Kidney (tissue), 14 donors: ENCODE measurements around the gene MYL4. TPM values are rescaled to one million over a fixed set of nuclear protein-coding genes. Genes with fewer than 3 reads are reported as not detected.
A peak's percentile ranks its signal among the peaks of the same experiment; 100 is the strongest.

ENCODE experiments used
- DNase-seq, 5 donors: peaks; one replicate each; pipeline ENCODE4 v3.0.0-alpha.2; 2013 to 2020
- FAIRE-seq: peaks from 2 replicates; lab custom pipeline; 2012; peaks lifted over from hg19 to GRCh38; lab: Jason Lieb, UNC
- H3K27ac ChIP-seq, 2 donors: one replicate each; pipeline ENCODE4 v1.7.0; 2013; ENCODE audit warnings: low read depth in 2 of 2, low read length in 2 of 2, inconsistent platforms in 1 of 2
- H3K27me3 ChIP-seq: one replicate; pipeline ENCODE4 v1.7.1; 2013; ENCODE audit warnings: low read length, inconsistent platforms; ENCODE audit not compliant: control insufficient read depth, insufficient read depth
- H3K36me3 ChIP-seq, 3 donors: one replicate each; pipeline versions ENCODE4 v1.7.0 to v1.7.1; 2013; ENCODE audit warnings: low read length in 3 of 3, control low read depth in 1 of 3, inconsistent platforms in 1 of 3; ENCODE audit not compliant: insufficient read depth in 3 of 3, control insufficient read depth in 2 of 3
- H3K4me1 ChIP-seq, 3 donors: one replicate each; pipeline versions ENCODE4 v1.7.0 to v1.7.1; 2013; ENCODE audit warnings: low read length in 3 of 3, inconsistent platforms in 1 of 3, low read depth in 1 of 3; ENCODE audit not compliant: control insufficient read depth in 2 of 3, insufficient read depth in 2 of 3
- H3K4me3 ChIP-seq, 3 donors: one replicate each; pipeline versions ENCODE4 v1.7.0 to v1.8.1; 2013; ENCODE audit warnings: low read length in 3 of 3, control low read depth in 1 of 3, inconsistent platforms in 1 of 3
- H3K9ac ChIP-seq, 3 donors: one replicate each; pipeline versions ENCODE4 v1.7.0 to v1.7.1; 2013; ENCODE audit warnings: low read length in 3 of 3, control low read depth in 1 of 3, inconsistent platforms in 1 of 3
- H3K9me3 ChIP-seq, 3 donors: one replicate each; pipeline versions ENCODE4 v1.7.0 to v1.7.1; 2013; ENCODE audit warnings: low read length in 3 of 3, control low read depth in 1 of 3, inconsistent platforms in 1 of 3; ENCODE audit not compliant: control insufficient read depth in 2 of 3, insufficient read depth in 1 of 3
- intact Hi-C: fragments of 100-400 bp; cut with DNase I; formaldehyde crosslinking; loops from one replicate; pipeline ENCODE4 v1.11.1; 2022
- polyA plus RNA-seq: library from polyadenylated mRNA; stranded (reverse); fragments of 350-450 nt; fragmentation: Illumina TruSeq; extraction: RNeasy Lipid Tissue Mini Kit (QIAGEN cat#74804); gene quantifications from one replicate; pipeline ENCODE4 v1.2.3, GENCODE V29; 2014; ENCODE audit warnings: low read depth, low replicate concordance; ENCODE audit not compliant: insufficient read depth
- total RNA-seq: library from RNA; stranded (reverse); fragmentation: NEBNext Ultra II Directional; extraction: Animal tissue kit (Norgen Biotek cat#: 25700); gene quantifications from one replicate; pipeline ENCODE4 v1.2.1, GENCODE V29; 2021
- TF ChIP-seq, protein P1 (sequence below): IDR thresholded peaks from 3 replicates; pipeline ENCODE4 v1.5.1; 2012; ENCODE audit warnings: mild to moderate bottlenecking, moderate library complexity, borderline replicate concordance; ENCODE audit not compliant: insufficient read depth; ENCODE audit errors: extremely low read depth
- donor health status: control.
- donor health status: control.
- donor health status: control.
- donor health status: control.
- donor health status: control.
- donor health status: DM: yes; HTN: yes; CAD: no.
- donor health status: Normal renal cell carcinoma (clear cell type).

MYL4 gene
- total and polyA plus RNA-seq, 2 donors from 2014 or later, result 1.0 TPM; not detected in 1

DNA sequence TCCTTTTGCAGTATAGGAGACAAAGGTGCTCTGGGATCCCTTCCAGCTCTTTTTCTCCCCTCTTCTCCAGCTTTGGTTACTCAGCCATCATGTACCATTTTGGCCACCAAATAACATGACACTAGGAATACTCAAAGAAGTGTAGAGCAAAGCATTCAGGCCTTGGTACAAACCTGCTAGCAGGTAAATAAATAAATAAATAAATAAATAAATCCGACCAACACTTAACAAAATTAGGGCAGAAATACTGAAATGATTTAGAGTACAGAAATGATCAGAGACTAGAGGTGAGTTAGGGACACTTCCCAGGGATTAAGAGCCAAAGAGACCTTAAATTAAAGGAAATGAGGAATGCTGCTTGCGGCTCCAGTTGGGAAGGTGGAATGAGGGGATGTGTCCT, 26.8 kb downstream of the MYL4 start:
- Histone ChIP-seq H3K9ac (no peak overlapping the region), H3K36me3 (no peaks in the 10 kb centered on the region), H3K27me3 (no peaks in the 10 kb centered on the region), H3K4me3 (no peak overlapping the region), H3K9me3 (no peaks in the 10 kb centered on the region), H3K27ac (no peak overlapping the region), H3K4me1 (peaks cover 0 to 15% (median 12%) of the 10 kb centered on the region in 3 donors)
- FAIRE-seq (no peak), DNase-seq (no peak)
- intact Hi-C loops, result no loop called here
- TF ChIP-seq, protein P1, sequence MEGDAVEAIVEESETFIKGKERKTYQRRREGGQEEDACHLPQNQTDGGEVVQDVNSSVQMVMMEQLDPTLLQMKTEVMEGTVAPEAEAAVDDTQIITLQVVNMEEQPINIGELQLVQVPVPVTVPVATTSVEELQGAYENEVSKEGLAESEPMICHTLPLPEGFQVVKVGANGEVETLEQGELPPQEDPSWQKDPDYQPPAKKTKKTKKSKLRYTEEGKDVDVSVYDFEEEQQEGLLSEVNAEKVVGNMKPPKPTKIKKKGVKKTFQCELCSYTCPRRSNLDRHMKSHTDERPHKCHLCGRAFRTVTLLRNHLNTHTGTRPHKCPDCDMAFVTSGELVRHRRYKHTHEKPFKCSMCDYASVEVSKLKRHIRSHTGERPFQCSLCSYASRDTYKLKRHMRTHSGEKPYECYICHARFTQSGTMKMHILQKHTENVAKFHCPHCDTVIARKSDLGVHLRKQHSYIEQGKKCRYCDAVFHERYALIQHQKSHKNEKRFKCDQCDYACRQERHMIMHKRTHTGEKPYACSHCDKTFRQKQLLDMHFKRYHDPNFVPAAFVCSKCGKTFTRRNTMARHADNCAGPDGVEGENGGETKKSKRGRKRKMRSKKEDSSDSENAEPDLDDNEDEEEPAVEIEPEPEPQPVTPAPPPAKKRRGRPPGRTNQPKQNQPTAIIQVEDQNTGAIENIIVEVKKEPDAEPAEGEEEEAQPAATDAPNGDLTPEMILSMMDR, result no peak

DNA sequence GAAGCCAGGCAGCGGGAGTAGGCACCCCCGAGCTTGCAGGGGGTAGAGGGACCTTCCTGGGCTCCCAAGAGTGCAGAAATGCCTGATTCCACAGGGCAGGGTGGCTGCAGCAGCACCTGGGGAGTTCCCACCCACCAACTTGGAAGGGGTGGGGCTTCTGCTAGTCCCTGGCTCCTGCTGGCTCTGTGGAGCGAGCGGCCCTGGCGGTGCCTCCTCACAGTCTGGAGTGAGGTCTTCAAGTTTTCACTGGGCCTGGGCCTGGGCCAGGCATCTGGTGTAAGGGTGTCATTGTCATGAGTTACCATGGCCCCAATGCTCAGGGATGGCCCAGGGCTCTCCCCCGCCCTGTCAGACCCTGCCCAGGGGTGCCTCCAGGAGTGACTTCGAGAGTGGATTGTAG, 28.7 kb downstream of the MYL4 start:
- FAIRE-seq, result no peak
- TF ChIP-seq, protein P1, result no peak
- no peaks in the 10 kb centered on the region for H3K9me3 ChIP-seq
- intact Hi-C loops, result no loop called here
- peaks cover 0 to 12% (median 11%) of the 10 kb centered on the region in 3 donors for H3K4me1 ChIP-seq
- DNase-seq, result no peak
- H3K4me3 ChIP-seq, result no peak overlapping the region
- H3K27ac ChIP-seq, result no peak overlapping the region
- no peaks in the 10 kb centered on the region for H3K36me3 ChIP-seq
- no peak overlapping the region for H3K9ac ChIP-seq
- H3K27me3 ChIP-seq, result no peaks in the 10 kb centered on the region

DNA sequence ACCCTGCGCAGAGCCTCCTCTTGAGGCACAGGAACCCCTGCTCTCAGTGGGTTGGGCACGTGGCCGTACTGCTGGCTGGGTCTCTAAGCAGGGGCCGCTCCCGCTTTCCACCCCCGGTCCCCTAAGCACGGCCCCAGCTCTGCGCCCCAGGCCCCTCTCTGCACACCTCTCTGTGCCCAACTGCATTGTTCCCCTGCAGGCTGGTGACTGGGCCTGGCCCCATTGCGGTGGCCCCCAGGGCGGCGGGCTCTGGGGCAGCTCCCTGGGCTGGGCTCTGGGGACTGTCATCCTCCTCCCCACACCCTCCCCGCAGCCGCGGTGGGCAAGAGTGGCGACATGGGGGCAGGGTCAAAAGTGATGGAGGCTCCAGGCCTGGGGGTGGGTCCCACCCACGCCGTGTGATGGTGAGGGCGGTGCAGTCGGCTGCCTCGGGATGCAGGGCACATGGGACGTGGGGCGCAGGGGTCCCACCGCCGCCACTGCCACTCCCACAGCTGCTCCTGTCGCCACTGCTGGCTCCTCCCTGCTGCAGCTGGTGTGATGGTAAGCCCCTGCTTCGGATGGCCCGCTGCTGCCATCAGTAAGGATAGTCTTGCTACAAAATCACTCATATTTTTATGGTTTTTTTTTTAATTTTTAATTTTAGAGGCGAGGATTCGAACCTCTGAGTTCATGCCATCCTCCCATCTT, 29.3 kb downstream of the MYL4 start:
- Histone ChIP-seq H3K9me3 (no peaks in the 10 kb centered on the region), H3K27ac (no peak overlapping the region), H3K36me3 (no peaks in the 10 kb centered on the region), H3K27me3 (no peaks in the 10 kb centered on the region), H3K4me3 (no peak overlapping the region), H3K4me1 (peaks cover 0 to 12% (median 11%) of the 10 kb centered on the region in 3 donors), H3K9ac (no peak overlapping the region)
- TF ChIP-seq, protein P1, result no peak
- DNase-seq (no peak), FAIRE-seq (no peak)
- intact Hi-C loops, result no loop called here

DNA sequence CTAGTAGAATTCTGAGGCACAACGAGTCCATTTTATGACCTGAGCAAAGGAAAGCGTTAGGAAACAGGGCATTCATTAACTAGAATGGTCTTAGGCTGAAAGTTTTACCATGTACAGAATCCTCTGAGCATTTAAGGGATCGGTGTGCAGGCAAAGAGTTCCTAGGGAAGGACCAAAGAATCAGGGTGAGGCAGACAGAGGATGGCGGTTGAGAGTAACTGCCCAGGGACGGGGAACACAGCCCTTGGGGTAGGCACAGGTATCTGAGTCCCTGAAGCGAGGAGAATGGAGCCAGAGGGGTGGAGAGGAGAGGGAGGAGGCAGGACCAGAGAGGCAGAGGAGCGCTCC, 30.4 kb downstream of the MYL4 start:
- no peaks in the 10 kb centered on the region for H3K27me3 ChIP-seq
- no peak overlapping the region for H3K4me3 ChIP-seq
- DNase-seq (peak in 2 of 5 donors; percentile 43 to 48), FAIRE-seq (no peak)
- TF ChIP-seq, protein P1, result no peak
- H3K9ac ChIP-seq, result no peak overlapping the region
- H3K36me3 ChIP-seq, result no peaks in the 10 kb centered on the region
- H3K27ac ChIP-seq, result peak overlapping the region; percentile 73 to 85
- H3K9me3 ChIP-seq, result no peaks in the 10 kb centered on the region
- intact Hi-C loops, result no loop called here
- peaks cover 0 to 12% (median 11%) of the 10 kb centered on the region in 3 donors for H3K4me1 ChIP-seq
